K562 (cell line): Measurements from ENCODE around the gene SHLD1. TPM values are rescaled to one million over a fixed set of nuclear protein-coding genes. Genes with fewer than 3 reads are reported as not detected.

ENCODE experiments used
- ATAC-seq: fragments of 200-7000 bp; cut with Tn5 transposase; 3 replicates; pipeline ENCODE4 v1.9.1; 2020; ENCODE audit warnings: moderate library complexity
- BruUV-seq: library from RNA; stranded (reverse); fragments of 400-500 nt; replicated peaks from 2 replicates; lab custom pipeline; 2021; lab: Mats Ljungman, UMichigan
- CTCF ChIA-PET: fragments of 300-600 bp; formaldehyde crosslinking; extraction: SDS; loops from one replicate; lab custom pipeline; 2021; ENCODE audit warnings: low intra/inter-chr PET ratio; lab: Yijun Ruan, JAX
- POLR2A ChIA-PET: fragments of 300-600, 350-650 bp; sonication (Branson Sonifier 250); formaldehyde crosslinking; extraction: SDS; loops from one replicate; lab custom pipeline; 2021; ENCODE audit warnings: antibody characterized with exemption, inconsistent platforms; lab: Yijun Ruan, JAX
- DNase-seq, 4 experiments: peaks; one replicate each; pipeline versions ENCODE4 v3.0.0 to v3.0.0-alpha.2; 2011 to 2018; ENCODE audit warnings: low spot score in 3 of 4, mixed read lengths in 3 of 4; ENCODE audit errors: extremely low read depth in 1 of 4
- FAIRE-seq: peaks from 2 replicates; lab custom pipeline; 2011; peaks lifted over from hg19 to GRCh38; lab: Jason Lieb, UNC
- H2AFZ ChIP-seq: 2 replicates; pipeline ENCODE4 v1.6.0; 2011; ENCODE audit warnings: low read depth, low read length, control low read depth, inconsistent platforms
- H3K27ac ChIP-seq: fragments of 200-600 bp; 3 replicates; pipeline ENCODE4 v1.8.0; 2011; ENCODE audit warnings: low read depth, mild to moderate bottlenecking, control low read depth, inconsistent platforms, low read length, moderate library complexity, mixed read lengths; ENCODE audit errors: extremely low read depth
- H3K27me3 ChIP-seq, 2 experiments: fragments of 300-600 bp in 1 of 2; 2 replicates in 1 of 2; 3 replicates in 1 of 2; pipeline versions ENCODE4 v1.6.0 to v1.8.0; 2011; ENCODE audit warnings: inconsistent platforms in 2 of 2, low read length in 2 of 2, mild to moderate bottlenecking in 1 of 2, mixed read lengths in 1 of 2, moderate library complexity in 1 of 2; ENCODE audit not compliant: control insufficient read depth in 2 of 2, insufficient read depth in 2 of 2
- H3K36me3 ChIP-seq: fragments of 300-600 bp; 3 replicates; pipeline ENCODE4 v1.8.0; 2011; ENCODE audit warnings: mild to moderate bottlenecking, low read length, inconsistent platforms; ENCODE audit not compliant: control insufficient read depth, insufficient read depth
- H3K4me1 ChIP-seq, 2 experiments: fragments of 200-600 bp in 1 of 2; replicated peaks in 1 of 2; 2 replicates in 1 of 2; 3 replicates in 1 of 2; pipeline versions ENCODE4 v1.5.1 to v1.8.0; 2011; ENCODE audit warnings: inconsistent platforms in 2 of 2, low read length in 2 of 2, mild to moderate bottlenecking in 1 of 2, mixed read lengths in 1 of 2, moderate library complexity in 1 of 2; ENCODE audit not compliant: control insufficient read depth in 2 of 2, insufficient read depth in 2 of 2
- H3K4me2 ChIP-seq: 2 replicates; pipeline ENCODE4 v1.6.1; 2011; ENCODE audit warnings: low read length, control low read depth, inconsistent platforms, mixed read lengths; ENCODE audit not compliant: insufficient read depth
- H3K4me3 ChIP-seq: fragments of 200-600 bp; sonication (generic), shearing (Covaris generic); 2 replicates; pipeline ENCODE4 v1.5.1; 2016; ENCODE audit warnings: control low read depth, inconsistent platforms
- H3K79me2 ChIP-seq: fragments of 200-600 bp; 3 replicates; pipeline ENCODE4 v1.8.0; 2011; ENCODE audit warnings: low read length, inconsistent platforms; ENCODE audit not compliant: control insufficient read depth, insufficient read depth
- H3K9ac ChIP-seq, 2 experiments: 2 replicates each; pipeline versions ENCODE4 v1.6.0 to v1.6.1; 2011; ENCODE audit warnings: low read depth in 2 of 2, low read length in 2 of 2, control low read depth in 1 of 2, inconsistent platforms in 1 of 2, mild to moderate bottlenecking in 1 of 2, mixed read lengths in 1 of 2; ENCODE audit not compliant: insufficient read depth in 1 of 2
- H3K9me1 ChIP-seq: one replicate; pipeline ENCODE4 v1.6.0; 2011; ENCODE audit warnings: inconsistent platforms, mild to moderate bottlenecking, low read length, moderate library complexity; ENCODE audit not compliant: control insufficient read depth, insufficient read depth
- H3K9me3 ChIP-seq: replicated peaks from 2 replicates; pipeline ENCODE4 v1.5.1; 2011; ENCODE audit warnings: low read depth, low read length, inconsistent platforms; ENCODE audit not compliant: control insufficient read depth, insufficient read depth
- H4K20me1 ChIP-seq: replicated peaks from 2 replicates; pipeline ENCODE4 v1.6.1; 2011; ENCODE audit warnings: low read length, inconsistent platforms, mixed read lengths; ENCODE audit not compliant: control insufficient read depth, insufficient read depth
- CCNT2 ChIP-seq: IDR thresholded peaks from 2 replicates; pipeline ENCODE4 v1.6.1; 2011; ENCODE audit warnings: borderline replicate concordance, low read depth, mild to moderate bottlenecking, moderate library complexity, mixed read lengths, low read length; ENCODE audit not compliant: insufficient read length; ENCODE audit errors: extremely low read depth
- ESRRB ChIP-seq: fragments of 250-450 bp; sonication (Bioruptor Pico); IDR thresholded peaks from 2 replicates; pipeline ENCODE4 v1.5.0; 2020; ENCODE audit warnings: mild to moderate bottlenecking, moderate library complexity, borderline replicate concordance
- LARP7 ChIP-seq: fragments of 450-650 bp; IDR thresholded peaks from 2 replicates; pipeline ENCODE4 v1.6.1; 2016
- SP2 ChIP-seq: IDR thresholded peaks from 2 replicates; pipeline ENCODE4 v1.6.1; 2011; ENCODE audit warnings: mild to moderate bottlenecking, low read depth, low read length, moderate library complexity; ENCODE audit not compliant: poor library complexity, severe bottlenecking; ENCODE audit errors: extremely low read depth
- TSC22D4 ChIP-seq: fragments of 450-650 bp; IDR thresholded peaks from 2 replicates; pipeline ENCODE4 v1.6.1; 2016; ENCODE audit warnings: missing genetic modification characterization, missing biosample characterization, control low read depth
- U2AF2 ChIP-seq: fragments of 200-400 bp; formaldehyde crosslinking; optimal IDR thresholded peaks from 2 replicates; pipeline ENCODE3; 2017; ENCODE audit warnings: low read depth, mild to moderate bottlenecking, low read length
- ZC3H8 ChIP-seq: fragments of 450-650 bp; IDR thresholded peaks from 2 replicates; pipeline ENCODE4 v1.6.1; 2017
- ZNF639 ChIP-seq, 2 experiments: fragments of 200-800 bp in 1 of 2; sonication (Bioruptor generic) in 1 of 2; sonication (generic) in 1 of 2; formaldehyde crosslinking in 1 of 2; IDR thresholded peaks in 1 of 2; conservative IDR thresholded peaks in 1 of 2; 2 replicates each; pipeline versions ENCODE4 v1.5.0 to v1.6.1; 2016 to 2020; ENCODE audit warnings: missing compliant biosample characterization in 1 of 2, missing genetic modification characterization in 1 of 2, missing genetic modification reagents in 1 of 2
- WGBS: fragments of 100-300 bp; shearing (Covaris generic); methylation state at CpG from one replicate; pipeline ENCODE4 v1.1.6; 2016; ENCODE audit warnings: low coverage, mixed read lengths; ENCODE audit not compliant: insufficient coverage; ENCODE audit errors: missing lambda C conversion rate; 5-methylcytosine and 5-hydroxymethylcytosine counted together
- in situ Hi-C: fragments of 300-500 bp; cut with MboI; formaldehyde crosslinking; loops from 4 replicates; pipeline ENCODE4 v1.15.0; 2018; ENCODE audit warnings: inconsistent platforms, mixed read lengths
- intact Hi-C: fragments of 100-400 bp; cut with micrococcal nuclease; formaldehyde crosslinking; loops from 2 replicates; pipeline ENCODE4 v1.14.2; 2022
- polyA plus RNA-seq, 8 experiments: library from polyadenylated mRNA; depleted of rRNA in 4 of 8; stranded (reverse) in 5 of 8; unstranded in 3 of 8; fragments of >200 nt; fragmentation: Nextera tagmentation in 2 of 8; fragmentation: Illumina TruSeq in 1 of 8; extraction: Ambion mirVana in 2 of 8; extraction: Trizol in 1 of 8; gene quantifications; 2 replicates each; pipeline versions ENCODE4 v1.2.1 to v1.2.3, GENCODE V29; 2011 to 2014; ENCODE audit warnings: inconsistent platforms in 1 of 8, missing spikeins in 1 of 8
- total RNA-seq, 7 experiments: library from RNA; depleted of rRNA in 6 of 7; stranded (reverse); fragments of >200 nt in 6 of 7; fragmentation: Illumina TruSeq in 2 of 7; extraction: Trizol in 2 of 7; gene quantifications; 2 replicates each; pipeline versions ENCODE4 v1.2.1 to v1.2.3, GENCODE V29; 2011 to 2021; ENCODE audit warnings: low replicate concordance in 1 of 7
- TF ChIP-seq, protein P1 (sequence below): fragments of 450-650 bp; formaldehyde crosslinking; IDR thresholded peaks from 2 replicates; pipeline ENCODE4 v1.4.0; 2020; ENCODE audit warnings: mild to moderate bottlenecking, moderate library complexity
- TF ChIP-seq, protein P2 (sequence below): sonication (generic); formaldehyde crosslinking; IDR thresholded peaks from 2 replicates; pipeline ENCODE4 v1.8.1; 2023; ENCODE audit warnings: mild to moderate bottlenecking, missing genetic modification reagents
- TF ChIP-seq, protein P3 (sequence below): fragments of 450-650 bp; IDR thresholded peaks from one replicate; pipeline ENCODE4 v1.6.1; 2018; ENCODE audit warnings: mild to moderate bottlenecking, moderate library complexity; ENCODE audit not compliant: partially characterized antibody

SHLD1 gene
- total and polyA plus RNA-seq, 9 of the 15 experiments (the other 6 are each of a cell fraction or from before 2014, with no cell fraction given), result 3.7 to 21.6 (median 8.2) TPM

DNA sequence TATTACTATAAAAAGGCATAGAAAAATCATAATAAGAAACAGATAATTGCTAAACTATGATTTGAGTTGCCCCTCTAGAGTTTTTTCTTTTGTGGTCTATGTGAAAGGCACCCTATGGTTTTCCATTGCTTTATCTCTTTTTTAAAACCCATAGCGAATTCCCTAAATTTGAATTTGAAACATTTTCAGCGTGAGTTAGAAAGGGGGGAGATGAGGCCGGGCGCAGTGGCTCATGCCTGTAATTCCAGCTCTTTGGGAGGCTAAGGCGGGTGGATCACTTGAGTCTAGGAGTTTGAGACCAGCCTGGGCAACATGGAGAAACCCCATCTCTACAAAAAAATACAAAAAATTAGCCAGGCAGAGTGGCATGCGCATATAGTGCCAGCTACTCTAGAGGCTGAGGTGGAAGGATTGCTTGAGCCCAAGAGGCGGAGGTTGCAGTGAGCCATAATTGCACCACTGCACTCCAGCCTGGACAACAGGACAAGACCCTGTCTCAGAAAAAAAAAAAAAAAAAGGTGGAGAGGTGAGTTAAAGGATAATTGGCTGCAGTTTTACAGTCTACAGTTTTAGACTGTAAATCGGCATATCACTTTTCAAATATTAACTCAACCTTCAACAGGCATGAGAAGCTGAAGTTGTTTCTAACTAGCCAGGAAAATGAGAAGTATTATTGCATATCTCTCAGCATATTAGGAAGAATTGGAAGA lies 46.3 kb downstream of the SHLD1 start:
- Histone ChIP-seq H3K9me3 (no peaks in the 10 kb centered on the region), H3K9me1 (no peaks in the 10 kb centered on the region), H3K27me3 (no peaks in the 10 kb centered on the region), H3K4me3 (no peak overlapping the region), H3K4me1 (no peaks in the 10 kb centered on the region; a peak in 1 of 5 replicates), H4K20me1 (no peaks in the 10 kb centered on the region), H3K9ac (no peak overlapping the region), H2AFZ (no peak overlapping the region), H3K36me3 (no peaks in the 10 kb centered on the region), H3K79me2 (no peaks in the 10 kb centered on the region), H3K27ac (no peak overlapping the region), H3K4me2 (no peak overlapping the region)
- intact Hi-C loops, result no loop called here
- ChIA-PET CTCF (no interaction called here), POLR2A (interaction anchor here (0.7 kb wide), 1 partner anchor 237 kb away, joined by 3 read pairs; no protein-coding TSS in a partner anchor)
- 62% methylated on average over 4 of the region's 8 CpGs for WGBS
- no TSS peak for BruUV-seq
- ATAC-seq (no peak), FAIRE-seq (no peak), DNase-seq (no peak)
- in situ Hi-C loops, result loop anchor here (25.0 kb wide), 1 partner anchor 234 kb away; no protein-coding TSS in a partner anchor
- TF ChIP-seq CCNT2, result no peak
- TF ChIP-seq LARP7, result no peak
- TF ChIP-seq, protein P1, sequence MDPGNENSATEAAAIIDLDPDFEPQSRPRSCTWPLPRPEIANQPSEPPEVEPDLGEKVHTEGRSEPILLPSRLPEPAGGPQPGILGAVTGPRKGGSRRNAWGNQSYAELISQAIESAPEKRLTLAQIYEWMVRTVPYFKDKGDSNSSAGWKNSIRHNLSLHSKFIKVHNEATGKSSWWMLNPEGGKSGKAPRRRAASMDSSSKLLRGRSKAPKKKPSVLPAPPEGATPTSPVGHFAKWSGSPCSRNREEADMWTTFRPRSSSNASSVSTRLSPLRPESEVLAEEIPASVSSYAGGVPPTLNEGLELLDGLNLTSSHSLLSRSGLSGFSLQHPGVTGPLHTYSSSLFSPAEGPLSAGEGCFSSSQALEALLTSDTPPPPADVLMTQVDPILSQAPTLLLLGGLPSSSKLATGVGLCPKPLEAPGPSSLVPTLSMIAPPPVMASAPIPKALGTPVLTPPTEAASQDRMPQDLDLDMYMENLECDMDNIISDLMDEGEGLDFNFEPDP (CRISPR knock-in tag), result no peak
- TF ChIP-seq, protein P2, sequence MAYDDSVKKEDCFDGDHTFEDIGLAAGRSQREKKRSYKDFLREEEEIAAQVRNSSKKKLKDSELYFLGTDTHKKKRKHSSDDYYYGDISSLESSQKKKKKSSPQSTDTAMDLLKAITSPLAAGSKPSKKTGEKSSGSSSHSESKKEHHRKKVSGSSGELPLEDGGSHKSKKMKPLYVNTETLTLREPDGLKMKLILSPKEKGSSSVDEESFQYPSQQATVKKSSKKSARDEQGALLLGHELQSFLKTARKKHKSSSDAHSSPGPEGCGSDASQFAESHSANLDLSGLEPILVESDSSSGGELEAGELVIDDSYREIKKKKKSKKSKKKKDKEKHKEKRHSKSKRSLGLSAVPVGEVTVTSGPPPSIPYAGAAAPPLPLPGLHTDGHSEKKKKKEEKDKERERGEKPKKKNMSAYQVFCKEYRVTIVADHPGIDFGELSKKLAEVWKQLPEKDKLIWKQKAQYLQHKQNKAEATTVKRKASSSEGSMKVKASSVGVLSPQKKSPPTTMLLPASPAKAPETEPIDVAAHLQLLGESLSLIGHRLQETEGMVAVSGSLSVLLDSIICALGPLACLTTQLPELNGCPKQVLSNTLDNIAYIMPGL (CRISPR knock-in tag), result no peak
- TF ChIP-seq TSC22D4 (tag), result no peak
- no peak for TF ChIP-seq SP2
- TF ChIP-seq ZC3H8, result no peak
- no peak for TF ChIP-seq ESRRB (CRISPR knock-in tag)
- TF ChIP-seq, protein P3, sequence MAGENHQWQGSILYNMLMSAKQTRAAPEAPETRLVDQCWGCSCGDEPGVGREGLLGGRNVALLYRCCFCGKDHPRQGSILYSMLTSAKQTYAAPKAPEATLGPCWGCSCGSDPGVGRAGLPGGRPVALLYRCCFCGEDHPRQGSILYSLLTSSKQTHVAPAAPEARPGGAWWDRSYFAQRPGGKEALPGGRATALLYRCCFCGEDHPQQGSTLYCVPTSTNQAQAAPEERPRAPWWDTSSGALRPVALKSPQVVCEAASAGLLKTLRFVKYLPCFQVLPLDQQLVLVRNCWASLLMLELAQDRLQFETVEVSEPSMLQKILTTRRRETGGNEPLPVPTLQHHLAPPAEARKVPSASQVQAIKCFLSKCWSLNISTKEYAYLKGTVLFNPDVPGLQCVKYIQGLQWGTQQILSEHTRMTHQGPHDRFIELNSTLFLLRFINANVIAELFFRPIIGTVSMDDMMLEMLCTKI, result no peak
- no peak for TF ChIP-seq U2AF2
- TF ChIP-seq ZNF639 (CRISPR knock-in tag; conservative IDR thresholded peaks at IDR 0.05 in 1 of 2, IDR thresholded peaks at IDR 0.05 in 1 of 2), result no peak
